ENCODE data around the gene MBOAT7. TPM values are rescaled to one million over a fixed set of nuclear protein-coding genes. Genes with fewer than 3 reads are reported as not detected.
"Not testable (repeated sequence)": the region's sequence is repeated elsewhere in the genome, so short reads cannot be mapped to it uniquely, and the experiment has no call there.

Gene MBOAT7, protein sequence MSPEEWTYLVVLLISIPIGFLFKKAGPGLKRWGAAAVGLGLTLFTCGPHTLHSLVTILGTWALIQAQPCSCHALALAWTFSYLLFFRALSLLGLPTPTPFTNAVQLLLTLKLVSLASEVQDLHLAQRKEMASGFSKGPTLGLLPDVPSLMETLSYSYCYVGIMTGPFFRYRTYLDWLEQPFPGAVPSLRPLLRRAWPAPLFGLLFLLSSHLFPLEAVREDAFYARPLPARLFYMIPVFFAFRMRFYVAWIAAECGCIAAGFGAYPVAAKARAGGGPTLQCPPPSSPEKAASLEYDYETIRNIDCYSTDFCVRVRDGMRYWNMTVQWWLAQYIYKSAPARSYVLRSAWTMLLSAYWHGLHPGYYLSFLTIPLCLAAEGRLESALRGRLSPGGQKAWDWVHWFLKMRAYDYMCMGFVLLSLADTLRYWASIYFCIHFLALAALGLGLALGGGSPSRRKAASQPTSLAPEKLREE
- 10 to 100 TPM; 18.4 to 24.5 TPM for total RNA-seq
- total RNA-seq = 19.8 to 29.6 reads per million in 2 donors

- peak within 1 kb of the TSS; percentile 99 for H3K27ac Mint-ChIP-seq
- H3K9me3 ChIP-seq (ENCODE audit: control insufficient read depth, low read length, poor library complexity, severe bottlenecking) = no peaks in the 10 kb centered on the region
- DNase-seq (no peak), ATAC-seq (peak; percentile 0)
- H3K27me3 Mint-ChIP-seq = no peaks in the 10 kb centered on the region
- peak within 1 kb of the TSS; percentile 99 for H3K4me3 Mint-ChIP-seq
- peaks cover 26% of the 10 kb centered on the region for H3K4me1 Mint-ChIP-seq
- no peaks in the 10 kb centered on the region for H3K36me3 Mint-ChIP-seq (ENCODE audit: low read depth)
Measured at GRCh38 chr19:54189145-54189734, at the start of gene MBOAT7. TSS of gene MBOAT7 (minus strand) at chr19:54189580. CDS start at chr19:54188508, 1,072 bp downstream.

GRCh38 chr19:54233941-54234340 lies 44.6 kb upstream of the MBOAT7 start:
- H3K36me3 Mint-ChIP-seq (ENCODE audit: low read depth) = no peaks in the 10 kb centered on the region
- no peaks in the 10 kb centered on the region for H3K9me3 ChIP-seq (ENCODE audit: control insufficient read depth, low read length, poor library complexity, severe bottlenecking)
- no peak overlapping the region for H3K27ac Mint-ChIP-seq
- no peak overlapping the region for H3K4me3 Mint-ChIP-seq
- H3K27me3 Mint-ChIP-seq = peaks cover 5% of the 10 kb centered on the region
- ATAC-seq (no peak), DNase-seq (no peak)
- H3K4me1 Mint-ChIP-seq = peaks cover 2% of the 10 kb centered on the region

- Mint-ChIP-seq H3K27ac (no peak overlapping the region), H3K4me3 (no peak overlapping the region), H3K4me1 (peaks cover 2% of the 10 kb centered on the region), H3K27me3 (peaks cover 5% of the 10 kb centered on the region), H3K36me3 (ENCODE audit: low read depth) (no peaks in the 10 kb centered on the region)
- H3K9me3 ChIP-seq (ENCODE audit: control insufficient read depth, low read length, poor library complexity, severe bottlenecking) = no peaks in the 10 kb centered on the region
- DNase-seq (peak; percentile 69 to 74 (median 69)), ATAC-seq (peak; percentile 82)
Measured at GRCh38 chr19:54231077-54231931, 41.9 kb upstream of the MBOAT7 start.

GRCh38 chr19:54230031-54230430 lies 40.7 kb upstream of the MBOAT7 start:
- Mint-ChIP-seq H3K27me3 (peaks cover 5% of the 10 kb centered on the region), H3K36me3 (ENCODE audit: low read depth) (no peaks in the 10 kb centered on the region), H3K27ac (no peak overlapping the region), H3K4me3 (no peak overlapping the region), H3K4me1 (peaks cover 2% of the 10 kb centered on the region)
- no peaks in the 10 kb centered on the region for H3K9me3 ChIP-seq (ENCODE audit: control insufficient read depth, low read length, poor library complexity, severe bottlenecking)
- ATAC-seq (no peak), DNase-seq (no peak)

DNA sequence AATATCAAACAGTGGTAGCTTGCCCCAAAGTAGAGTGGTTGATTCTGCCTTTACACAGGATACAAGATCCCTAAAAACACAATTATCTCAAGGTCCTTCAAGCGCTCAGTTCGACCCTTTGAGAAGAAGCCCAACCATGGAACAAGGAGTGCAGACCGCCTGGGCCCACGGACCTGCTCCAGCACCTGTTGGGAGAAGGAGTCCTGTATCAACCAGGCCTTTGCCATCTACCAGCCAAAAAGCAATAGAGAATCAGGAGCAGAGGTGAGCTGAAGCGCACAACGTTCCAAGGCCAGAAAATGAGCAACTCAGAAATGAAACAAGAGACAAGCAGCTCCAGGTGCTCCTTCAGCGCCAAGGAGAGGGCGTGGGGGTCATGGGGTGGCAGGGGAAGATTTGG lies 39.8 kb upstream of the MBOAT7 start:
- no peak overlapping the region for H3K27ac Mint-ChIP-seq

GRCh38 chr19:54224619-54225018 lies 35.2 kb upstream of the MBOAT7 start:
- H3K9me3 ChIP-seq (ENCODE audit: control insufficient read depth, low read length, poor library complexity, severe bottlenecking); H3K4me3 Mint-ChIP-seq; H3K36me3 Mint-ChIP-seq (ENCODE audit: low read depth); H3K27me3 Mint-ChIP-seq; H3K4me1 Mint-ChIP-seq; H3K27ac Mint-ChIP-seq; DNase-seq; ATAC-seq: not testable (repeated sequence)

More for the DNA sequence above, 39.8 kb upstream of the MBOAT7 start:
- Mint-ChIP-seq H3K4me1 (peaks cover 2% of the 10 kb centered on the region), H3K4me3 (no peak overlapping the region), H3K27me3 (peaks cover 5% of the 10 kb centered on the region), H3K36me3 (ENCODE audit: low read depth) (no peaks in the 10 kb centered on the region)
- DNase-seq (no peak), ATAC-seq (no peak)
- H3K9me3 ChIP-seq (ENCODE audit: control insufficient read depth, low read length, poor library complexity, severe bottlenecking) = no peaks in the 10 kb centered on the region

- H3K27me3 Mint-ChIP-seq; H3K4me1 Mint-ChIP-seq; H3K36me3 Mint-ChIP-seq (ENCODE audit: low read depth); H3K9me3 ChIP-seq (ENCODE audit: control insufficient read depth, low read length, poor library complexity, severe bottlenecking); DNase-seq; H3K4me3 Mint-ChIP-seq; ATAC-seq: not testable (repeated sequence)
- H3K27ac Mint-ChIP-seq = peak overlapping the region; percentile 75
Measured at GRCh38 chr19:54223937-54224281, 34.5 kb upstream of the MBOAT7 start.

GRCh38 chr19:54223277-54223936 lies 34.0 kb upstream of the MBOAT7 start:
- H3K4me3 Mint-ChIP-seq; DNase-seq; H3K27me3 Mint-ChIP-seq; H3K36me3 Mint-ChIP-seq (ENCODE audit: low read depth); H3K4me1 Mint-ChIP-seq; ATAC-seq; H3K9me3 ChIP-seq (ENCODE audit: control insufficient read depth, low read length, poor library complexity, severe bottlenecking): not testable (repeated sequence)
- H3K27ac Mint-ChIP-seq = peak overlapping the region; percentile 75

- Mint-ChIP-seq H3K27ac (peak within 1 kb of the TSS; percentile 75), H3K4me3 (peak within 1 kb of the TSS; percentile 59)
- not testable (repeated sequence) for H3K36me3 Mint-ChIP-seq (ENCODE audit: low read depth); H3K4me1 Mint-ChIP-seq; H3K9me3 ChIP-seq (ENCODE audit: control insufficient read depth, low read length, poor library complexity, severe bottlenecking); DNase-seq; H3K27me3 Mint-ChIP-seq
- peak; percentile 61 for ATAC-seq
Measured at GRCh38 chr19:54222474-54223276, 33.3 kb upstream of the MBOAT7 start, which contains the start of gene LILRB3. TSS of gene LILRB3 (minus strand) at chr19:54223007. CDS start at chr19:54222976, 31 bp downstream.

DNA sequence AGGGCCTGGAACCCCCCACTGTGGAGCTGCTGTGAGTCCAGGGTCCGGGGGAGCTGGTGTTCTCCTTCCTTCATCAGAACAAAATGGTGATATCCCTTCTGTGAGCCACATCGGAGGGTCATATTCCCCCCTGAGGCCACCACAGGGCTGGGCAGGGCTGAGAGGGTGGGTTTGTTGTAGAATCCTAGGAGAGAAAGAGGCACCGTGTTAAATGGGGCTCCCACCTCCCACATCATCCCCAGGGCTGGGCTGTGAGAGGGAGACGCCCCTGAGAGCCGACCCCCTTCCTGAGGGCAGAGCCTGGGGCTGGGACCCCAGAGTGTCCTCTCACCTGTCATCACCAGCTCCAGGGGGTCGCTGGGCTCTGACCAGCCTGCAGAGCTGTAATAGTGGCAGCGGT lies 32.6 kb upstream of the MBOAT7 start:
- not testable (repeated sequence) for H3K27ac Mint-ChIP-seq; H3K4me1 Mint-ChIP-seq; ATAC-seq; H3K36me3 Mint-ChIP-seq (ENCODE audit: low read depth); H3K27me3 Mint-ChIP-seq; H3K9me3 ChIP-seq (ENCODE audit: control insufficient read depth, low read length, poor library complexity, severe bottlenecking); H3K4me3 Mint-ChIP-seq; DNase-seq

GRCh38 chr19:54219702-54220101 lies 30.3 kb upstream of the MBOAT7 start:
- ATAC-seq; H3K36me3 Mint-ChIP-seq (ENCODE audit: low read depth); DNase-seq; H3K27me3 Mint-ChIP-seq; H3K4me1 Mint-ChIP-seq; H3K9me3 ChIP-seq (ENCODE audit: control insufficient read depth, low read length, poor library complexity, severe bottlenecking); H3K4me3 Mint-ChIP-seq: not testable (repeated sequence)
- peak overlapping the region; percentile 45 for H3K27ac Mint-ChIP-seq
